HEK293 (cell line): Measurements from ENCODE around the gene PPP1R1C.

Source experiments
- CTCF ChIA-PET: fragments of 350-600 bp; formaldehyde crosslinking; extraction: SDS; loops from one replicate; lab custom pipeline; 2021; ENCODE audit warnings: antibody characterized with exemption; lab: Yijun Ruan, JAX
- POLR2A ChIA-PET: fragments of 300-600 bp; formaldehyde crosslinking; extraction: SDS; loops from one replicate; lab custom pipeline; 2020; ENCODE audit warnings: antibody characterized with exemption, inconsistent platforms; lab: Yijun Ruan, JAX
- H3K27ac ChIP-seq: fragments of 200-500 bp; sonication (Bioruptor generic); 2 replicates; pipeline ENCODE4 v1.5.1; 2014; ENCODE audit warnings: low read depth, low read length, control low read depth, inconsistent platforms; ENCODE audit errors: extremely low read depth
- H3K36me3 ChIP-seq, 2 experiments: fragments of 200-500 bp in 1 of 2; sonication (Bioruptor generic) in 1 of 2; 1 replicate in 1 of 2; 2 replicates in 1 of 2; pipeline ENCODE4 v1.5.1; 2014 to 2017; ENCODE audit warnings: inconsistent platforms in 2 of 2, low read length in 2 of 2; ENCODE audit not compliant: control insufficient read depth in 2 of 2, insufficient read depth in 1 of 2
- H3K4me1 ChIP-seq: fragments of 200-500 bp; sonication (Bioruptor generic); 2 replicates; pipeline ENCODE4 v1.5.1; 2014; ENCODE audit warnings: mild to moderate bottlenecking, low read length, inconsistent platforms; ENCODE audit not compliant: control insufficient read depth, insufficient read depth
- H3K4me3 ChIP-seq: 2 replicates; pipeline ENCODE4 v1.5.1; 2011; ENCODE audit warnings: low read depth, mild to moderate bottlenecking, control low read depth, low read length, moderate library complexity
- H3K9me3 ChIP-seq: fragments of 200-500 bp; sonication (Bioruptor generic); 2 replicates; pipeline ENCODE4 v1.5.1; 2014; ENCODE audit warnings: low read depth, low read length, inconsistent platforms; ENCODE audit not compliant: control insufficient read depth, insufficient read depth
- EGR2 ChIP-seq: fragments of 450-650 bp; formaldehyde crosslinking; IDR thresholded peaks from 2 replicates; pipeline ENCODE4 v1.5.1; 2016; ENCODE audit warnings: low read depth, missing biosample characterization, missing genetic modification characterization
- HOXC10 ChIP-seq: sonication (generic); formaldehyde crosslinking; IDR thresholded peaks from 2 replicates; pipeline ENCODE4 v1.8.1; 2023; ENCODE audit warnings: mild to moderate bottlenecking, missing genetic modification reagents
- KLF1 ChIP-seq: fragments of 450-650 bp; formaldehyde crosslinking; IDR thresholded peaks from 2 replicates; pipeline ENCODE4 v1.5.1; 2016; ENCODE audit warnings: missing biosample characterization, missing genetic modification characterization
- PRDM4 ChIP-seq: fragments of 450-650 bp; formaldehyde crosslinking; IDR thresholded peaks from 2 replicates; pipeline ENCODE4 v1.5.1; 2017; ENCODE audit warnings: missing biosample characterization, missing genetic modification characterization
- SP3 ChIP-seq: fragments of 450-650 bp; formaldehyde crosslinking; IDR thresholded peaks from 2 replicates; pipeline ENCODE4 v1.5.1; 2016; ENCODE audit warnings: missing biosample characterization, missing genetic modification characterization
- ZBTB48 ChIP-seq: fragments of 450-650 bp; formaldehyde crosslinking; IDR thresholded peaks from 2 replicates; pipeline ENCODE4 v1.5.1; 2016; ENCODE audit warnings: missing biosample characterization, missing genetic modification characterization
- ZBTB7A ChIP-seq: fragments of 450-650 bp; formaldehyde crosslinking; IDR thresholded peaks from 2 replicates; pipeline ENCODE4 v1.5.1; 2016; ENCODE audit warnings: low read depth, missing biosample characterization, missing genetic modification characterization
- ZIC2 ChIP-seq: fragments of 450-650 bp; formaldehyde crosslinking; IDR thresholded peaks from 2 replicates; pipeline ENCODE4 v1.5.1; 2016; ENCODE audit warnings: missing biosample characterization, missing genetic modification characterization
- ZNF174 ChIP-seq: fragments of 450-650 bp; formaldehyde crosslinking; IDR thresholded peaks from 2 replicates; pipeline ENCODE4 v1.5.0; 2017; ENCODE audit warnings: missing biosample characterization, mild to moderate bottlenecking, missing genetic modification characterization
- ZNF175 ChIP-seq: fragments of 450-650 bp; formaldehyde crosslinking; IDR thresholded peaks from 2 replicates; pipeline ENCODE4 v1.5.1; 2016; ENCODE audit warnings: missing biosample characterization, missing genetic modification characterization
- ZNF391 ChIP-seq: fragments of 450-650 bp; formaldehyde crosslinking; IDR thresholded peaks from 2 replicates; pipeline ENCODE4 v1.5.1; 2016; ENCODE audit warnings: low read depth, missing biosample characterization, missing genetic modification characterization, borderline replicate concordance
- ZNF510 ChIP-seq: fragments of 450-650 bp; formaldehyde crosslinking; IDR thresholded peaks from 2 replicates; pipeline ENCODE4 v1.5.1; 2018; ENCODE audit warnings: mild to moderate bottlenecking, missing genetic modification characterization, missing biosample characterization; ENCODE audit not compliant: insufficient replicate concordance
- ZNF529 ChIP-seq: fragments of 450-650 bp; formaldehyde crosslinking; IDR thresholded peaks from 2 replicates; pipeline ENCODE4 v1.5.1; 2017; ENCODE audit warnings: missing genetic modification characterization, missing biosample characterization; ENCODE audit not compliant: insufficient replicate concordance
- ZNF600 ChIP-seq: fragments of 450-650 bp; formaldehyde crosslinking; IDR thresholded peaks from 2 replicates; pipeline ENCODE4 v1.5.1; 2016; ENCODE audit warnings: missing biosample characterization, missing genetic modification characterization
- ZNF664 ChIP-seq: fragments of 450-650 bp; formaldehyde crosslinking; IDR thresholded peaks from 2 replicates; pipeline ENCODE4 v1.5.1; 2016; ENCODE audit warnings: missing biosample characterization, missing genetic modification characterization
- ZNF830 ChIP-seq: fragments of 450-650 bp; IDR thresholded peaks from 2 replicates; pipeline ENCODE4 v1.5.0; 2018; ENCODE audit warnings: missing biosample characterization, missing genetic modification characterization, low read depth, mild to moderate bottlenecking, moderate library complexity
- TF ChIP-seq, protein P1 (sequence below): fragments of 450-650 bp; formaldehyde crosslinking; conservative IDR thresholded peaks from 2 replicates; pipeline ENCODE4 v1.5.1; 2016; ENCODE audit warnings: low read depth, missing biosample characterization, missing genetic modification characterization
- TF ChIP-seq, protein P2 (sequence below): fragments of 450-650 bp; IDR thresholded peaks from 2 replicates; pipeline ENCODE4 v1.5.1; 2018; ENCODE audit warnings: missing biosample characterization, mild to moderate bottlenecking, missing genetic modification characterization
- TF ChIP-seq, protein P3 (sequence below): fragments of 450-650 bp; formaldehyde crosslinking; IDR thresholded peaks from 2 replicates; pipeline ENCODE4 v1.5.1; 2016; ENCODE audit warnings: missing biosample characterization, missing genetic modification characterization

The PPP1R1C gene

DNA sequence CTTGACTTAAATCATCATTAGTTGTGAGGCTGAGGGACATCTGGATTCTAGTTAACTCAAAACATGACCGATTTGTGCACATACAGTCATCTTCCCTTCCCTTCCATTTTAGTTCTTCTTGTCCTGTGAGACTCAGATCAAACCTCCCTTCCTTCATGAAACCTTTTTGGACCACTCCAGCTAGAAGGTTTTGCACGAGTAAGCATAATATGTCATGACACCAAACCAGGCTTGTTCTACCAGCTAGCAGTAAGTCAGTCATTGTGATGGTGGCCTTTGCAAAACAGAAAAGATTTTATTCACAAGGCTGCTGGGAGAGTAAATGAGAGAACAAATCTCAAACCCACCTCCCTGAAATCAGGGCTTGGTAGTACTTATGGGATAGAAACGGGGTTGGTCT is 14.3 kb downstream of the PPP1R1C start:
- CTCF ChIA-PET: interaction anchor here (0.7 kb wide), 1 partner anchor 924 kb away, joined by 3 read pairs; no protein-coding TSS in a partner anchor
- TF ChIP-seq KLF1 (tag by site-specific recombination) (no peak), ZNF830 (tag by site-specific recombination) (no peak), SP3 (tag by site-specific recombination) (no peak), ZNF600 (tag by site-specific recombination) (no peak), ZNF529 (tag by site-specific recombination) (no peak), ZNF175 (tag by site-specific recombination) (no peak), ZBTB48 (no peak), EGR2 (no peak), ZIC2 (tag by site-specific recombination) (no peak), ZBTB7A (tag by site-specific recombination) (no peak), PRDM4 (no peak), ZNF174 (no peak), ZNF391 (tag by site-specific recombination) (no peak), ZNF510 (tag by site-specific recombination) (no peak), ZNF664 (tag by site-specific recombination) (no peak), HOXC10 (CRISPR knock-in tag) (no peak)
- TF ChIP-seq, protein P1, sequence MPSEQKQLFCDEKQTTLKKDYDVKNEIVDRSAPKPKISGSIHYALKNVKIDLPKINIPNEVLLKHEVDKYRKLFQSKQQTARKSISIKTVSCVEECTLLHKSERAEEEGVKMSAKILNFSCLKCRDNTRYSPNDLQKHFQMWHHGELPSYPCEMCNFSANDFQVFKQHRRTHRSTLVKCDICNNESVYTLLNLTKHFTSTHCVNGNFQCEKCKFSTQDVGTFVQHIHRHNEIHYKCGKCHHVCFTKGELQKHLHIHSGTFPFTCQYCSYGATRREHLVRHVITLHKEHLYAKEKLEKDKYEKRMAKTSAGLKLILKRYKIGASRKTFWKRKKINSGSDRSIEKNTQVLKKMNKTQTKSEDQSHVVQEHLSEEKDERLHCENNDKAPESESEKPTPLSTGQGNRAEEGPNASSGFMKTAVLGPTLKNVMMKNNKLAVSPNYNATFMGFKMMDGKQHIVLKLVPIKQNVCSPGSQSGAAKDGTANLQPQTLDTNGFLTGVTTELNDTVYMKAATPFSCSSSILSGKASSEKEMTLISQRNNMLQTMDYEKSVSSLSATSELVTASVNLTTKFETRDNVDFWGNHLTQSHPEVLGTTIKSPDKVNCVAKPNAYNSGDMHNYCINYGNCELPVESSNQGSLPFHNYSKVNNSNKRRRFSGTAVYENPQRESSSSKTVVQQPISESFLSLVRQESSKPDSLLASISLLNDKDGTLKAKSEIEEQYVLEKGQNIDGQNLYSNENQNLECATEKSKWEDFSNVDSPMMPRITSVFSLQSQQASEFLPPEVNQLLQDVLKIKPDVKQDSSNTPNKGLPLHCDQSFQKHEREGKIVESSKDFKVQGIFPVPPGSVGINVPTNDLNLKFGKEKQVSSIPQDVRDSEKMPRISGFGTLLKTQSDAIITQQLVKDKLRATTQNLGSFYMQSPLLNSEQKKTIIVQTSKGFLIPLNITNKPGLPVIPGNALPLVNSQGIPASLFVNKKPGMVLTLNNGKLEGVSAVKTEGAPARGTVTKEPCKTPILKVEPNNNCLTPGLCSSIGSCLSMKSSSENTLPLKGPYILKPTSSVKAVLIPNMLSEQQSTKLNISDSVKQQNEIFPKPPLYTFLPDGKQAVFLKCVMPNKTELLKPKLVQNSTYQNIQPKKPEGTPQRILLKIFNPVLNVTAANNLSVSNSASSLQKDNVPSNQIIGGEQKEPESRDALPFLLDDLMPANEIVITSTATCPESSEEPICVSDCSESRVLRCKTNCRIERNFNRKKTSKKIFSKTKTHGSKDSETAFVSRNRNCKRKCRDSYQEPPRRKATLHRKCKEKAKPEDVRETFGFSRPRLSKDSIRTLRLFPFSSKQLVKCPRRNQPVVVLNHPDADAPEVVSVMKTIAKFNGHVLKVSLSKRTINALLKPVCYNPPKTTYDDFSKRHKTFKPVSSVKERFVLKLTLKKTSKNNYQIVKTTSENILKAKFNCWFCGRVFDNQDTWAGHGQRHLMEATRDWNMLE (tag by site-specific recombination): no peak
- TF ChIP-seq, protein P2, sequence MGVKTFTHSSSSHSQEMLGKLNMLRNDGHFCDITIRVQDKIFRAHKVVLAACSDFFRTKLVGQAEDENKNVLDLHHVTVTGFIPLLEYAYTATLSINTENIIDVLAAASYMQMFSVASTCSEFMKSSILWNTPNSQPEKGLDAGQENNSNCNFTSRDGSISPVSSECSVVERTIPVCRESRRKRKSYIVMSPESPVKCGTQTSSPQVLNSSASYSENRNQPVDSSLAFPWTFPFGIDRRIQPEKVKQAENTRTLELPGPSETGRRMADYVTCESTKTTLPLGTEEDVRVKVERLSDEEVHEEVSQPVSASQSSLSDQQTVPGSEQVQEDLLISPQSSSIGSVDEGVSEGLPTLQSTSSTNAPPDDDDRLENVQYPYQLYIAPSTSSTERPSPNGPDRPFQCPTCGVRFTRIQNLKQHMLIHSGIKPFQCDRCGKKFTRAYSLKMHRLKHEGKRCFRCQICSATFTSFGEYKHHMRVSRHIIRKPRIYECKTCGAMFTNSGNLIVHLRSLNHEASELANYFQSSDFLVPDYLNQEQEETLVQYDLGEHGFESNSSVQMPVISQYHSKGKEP (tag by site-specific recombination): no peak
- TF ChIP-seq, protein P3, sequence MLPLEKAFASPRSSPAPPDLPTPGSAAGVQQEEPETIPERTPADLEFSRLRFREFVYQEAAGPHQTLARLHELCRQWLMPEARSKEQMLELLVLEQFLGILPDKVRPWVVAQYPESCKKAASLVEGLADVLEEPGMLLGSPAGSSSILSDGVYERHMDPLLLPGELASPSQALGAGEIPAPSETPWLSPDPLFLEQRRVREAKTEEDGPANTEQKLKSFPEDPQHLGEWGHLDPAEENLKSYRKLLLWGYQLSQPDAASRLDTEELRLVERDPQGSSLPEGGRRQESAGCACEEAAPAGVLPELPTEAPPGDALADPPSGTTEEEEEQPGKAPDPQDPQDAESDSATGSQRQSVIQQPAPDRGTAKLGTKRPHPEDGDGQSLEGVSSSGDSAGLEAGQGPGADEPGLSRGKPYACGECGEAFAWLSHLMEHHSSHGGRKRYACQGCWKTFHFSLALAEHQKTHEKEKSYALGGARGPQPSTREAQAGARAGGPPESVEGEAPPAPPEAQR (tag by site-specific recombination): no peak
- no peak overlapping the region for H3K4me3 ChIP-seq

More for the DNA sequence above, 14.3 kb downstream of the PPP1R1C start:
- POLR2A ChIA-PET: no interaction called here
- no peak overlapping the region for H3K27ac ChIP-seq
- H3K9me3 ChIP-seq: no peaks in the 10 kb centered on the region
- H3K4me1 ChIP-seq: no peaks in the 10 kb centered on the region
- no peaks in the 10 kb centered on the region for H3K36me3 ChIP-seq
